K562 (cell line): Measurements from ENCODE around the gene DIS3L2. TPM values are rescaled to one million over a fixed set of nuclear protein-coding genes. Genes with fewer than 3 reads are reported as not detected.

Experiments
- ATAC-seq: fragments of 200-7000 bp; cut with Tn5 transposase; 3 replicates; pipeline ENCODE4 v1.9.1; 2020; ENCODE audit warnings: moderate library complexity
- BruUV-seq: library from RNA; stranded (reverse); fragments of 400-500 nt; replicated peaks from 2 replicates; lab custom pipeline; 2021; lab: Mats Ljungman, UMichigan
- CTCF ChIA-PET: fragments of 300-600 bp; formaldehyde crosslinking; extraction: SDS; loops from one replicate; lab custom pipeline; 2021; ENCODE audit warnings: low intra/inter-chr PET ratio; lab: Yijun Ruan, JAX
- POLR2A ChIA-PET: fragments of 300-600, 350-650 bp; sonication (Branson Sonifier 250); formaldehyde crosslinking; extraction: SDS; loops from one replicate; lab custom pipeline; 2021; ENCODE audit warnings: antibody characterized with exemption, inconsistent platforms; lab: Yijun Ruan, JAX
- DNase-seq, 4 experiments: peaks; one replicate each; pipeline versions ENCODE4 v3.0.0 to v3.0.0-alpha.2; 2011 to 2018; ENCODE audit warnings: low spot score in 3 of 4, mixed read lengths in 3 of 4; ENCODE audit errors: extremely low read depth in 1 of 4
- FAIRE-seq: peaks from 2 replicates; lab custom pipeline; 2011; peaks lifted over from hg19 to GRCh38; lab: Jason Lieb, UNC
- H2AFZ ChIP-seq: 2 replicates; pipeline ENCODE4 v1.6.0; 2011; ENCODE audit warnings: low read depth, low read length, control low read depth, inconsistent platforms
- H3K27ac ChIP-seq: fragments of 200-600 bp; 3 replicates; pipeline ENCODE4 v1.8.0; 2011; ENCODE audit warnings: low read depth, mild to moderate bottlenecking, control low read depth, inconsistent platforms, low read length, moderate library complexity, mixed read lengths; ENCODE audit errors: extremely low read depth
- H3K27me3 ChIP-seq, 2 experiments: fragments of 300-600 bp in 1 of 2; 2 replicates in 1 of 2; 3 replicates in 1 of 2; pipeline versions ENCODE4 v1.6.0 to v1.8.0; 2011; ENCODE audit warnings: inconsistent platforms in 2 of 2, low read length in 2 of 2, mild to moderate bottlenecking in 1 of 2, mixed read lengths in 1 of 2, moderate library complexity in 1 of 2; ENCODE audit not compliant: control insufficient read depth in 2 of 2, insufficient read depth in 2 of 2
- H3K36me3 ChIP-seq: fragments of 300-600 bp; 3 replicates; pipeline ENCODE4 v1.8.0; 2011; ENCODE audit warnings: mild to moderate bottlenecking, low read length, inconsistent platforms; ENCODE audit not compliant: control insufficient read depth, insufficient read depth
- H3K4me1 ChIP-seq, 2 experiments: fragments of 200-600 bp in 1 of 2; replicated peaks in 1 of 2; 2 replicates in 1 of 2; 3 replicates in 1 of 2; pipeline versions ENCODE4 v1.5.1 to v1.8.0; 2011; ENCODE audit warnings: inconsistent platforms in 2 of 2, low read length in 2 of 2, mild to moderate bottlenecking in 1 of 2, mixed read lengths in 1 of 2, moderate library complexity in 1 of 2; ENCODE audit not compliant: control insufficient read depth in 2 of 2, insufficient read depth in 2 of 2
- H3K4me2 ChIP-seq: 2 replicates; pipeline ENCODE4 v1.6.1; 2011; ENCODE audit warnings: low read length, control low read depth, inconsistent platforms, mixed read lengths; ENCODE audit not compliant: insufficient read depth
- H3K4me3 ChIP-seq: fragments of 200-600 bp; sonication (generic), shearing (Covaris generic); 2 replicates; pipeline ENCODE4 v1.5.1; 2016; ENCODE audit warnings: control low read depth, inconsistent platforms
- H3K79me2 ChIP-seq: fragments of 200-600 bp; 3 replicates; pipeline ENCODE4 v1.8.0; 2011; ENCODE audit warnings: low read length, inconsistent platforms; ENCODE audit not compliant: control insufficient read depth, insufficient read depth
- H3K9ac ChIP-seq, 2 experiments: 2 replicates each; pipeline versions ENCODE4 v1.6.0 to v1.6.1; 2011; ENCODE audit warnings: low read depth in 2 of 2, low read length in 2 of 2, control low read depth in 1 of 2, inconsistent platforms in 1 of 2, mild to moderate bottlenecking in 1 of 2, mixed read lengths in 1 of 2; ENCODE audit not compliant: insufficient read depth in 1 of 2
- H3K9me1 ChIP-seq: one replicate; pipeline ENCODE4 v1.6.0; 2011; ENCODE audit warnings: inconsistent platforms, mild to moderate bottlenecking, low read length, moderate library complexity; ENCODE audit not compliant: control insufficient read depth, insufficient read depth
- H3K9me3 ChIP-seq: replicated peaks from 2 replicates; pipeline ENCODE4 v1.5.1; 2011; ENCODE audit warnings: low read depth, low read length, inconsistent platforms; ENCODE audit not compliant: control insufficient read depth, insufficient read depth
- H4K20me1 ChIP-seq: replicated peaks from 2 replicates; pipeline ENCODE4 v1.6.1; 2011; ENCODE audit warnings: low read length, inconsistent platforms, mixed read lengths; ENCODE audit not compliant: control insufficient read depth, insufficient read depth
- CBFB ChIP-seq: sonication (generic); formaldehyde crosslinking; IDR thresholded peaks from 2 replicates; pipeline ENCODE4 v1.4.0; 2020; ENCODE audit warnings: mild to moderate bottlenecking, missing genetic modification reagents
- CC2D1A ChIP-seq: fragments of 450-650 bp; IDR thresholded peaks from 2 replicates; pipeline ENCODE4 v1.6.1; 2017; ENCODE audit warnings: mild to moderate bottlenecking
- CTCF ChIP-seq, 3 experiments: IDR thresholded peaks in 2 of 3; conservative IDR thresholded peaks in 1 of 3; 2 replicates each; pipeline ENCODE4 v1.5.1; 2011 to 2012; ENCODE audit warnings: low read length in 3 of 3, mild to moderate bottlenecking in 3 of 3, control low read depth in 2 of 3, improper control_type of control experiment in 1 of 3, inconsistent platforms in 1 of 3, low read depth in 1 of 3, mixed read lengths in 1 of 3, moderate library complexity in 1 of 3; ENCODE audit not compliant: insufficient read depth in 2 of 3
- DNMT1 ChIP-seq: fragments of 450-650 bp; IDR thresholded peaks from 2 replicates; pipeline ENCODE4 v1.6.1; 2016; ENCODE audit warnings: antibody characterized with exemption, mild to moderate bottlenecking
- DPF2 ChIP-seq: fragments of 450-650 bp; IDR thresholded peaks from 2 replicates; pipeline ENCODE4 v1.6.1; 2016
- MAZ ChIP-seq, 2 experiments: fragments of 450-650 bp in 1 of 2; sonication (generic) in 1 of 2; formaldehyde crosslinking; IDR thresholded peaks in 1 of 2; conservative IDR thresholded peaks in 1 of 2; 2 replicates each; pipeline versions ENCODE4 v1.4.0 to v1.5.0; 2020; ENCODE audit warnings: mild to moderate bottlenecking in 1 of 2, missing genetic modification reagents in 1 of 2
- NR2F6 ChIP-seq: fragments of 450-650 bp; formaldehyde crosslinking; IDR thresholded peaks from 2 replicates; pipeline ENCODE4 v1.4.0; 2020; ENCODE audit warnings: mild to moderate bottlenecking
- NR3C1 ChIP-seq: sonication (generic); formaldehyde crosslinking; IDR thresholded peaks from 2 replicates; pipeline ENCODE4 v1.8.1; 2022; ENCODE audit warnings: missing genetic modification reagents
- OTX1 ChIP-seq: fragments of 450-650 bp; formaldehyde crosslinking; IDR thresholded peaks from 2 replicates; pipeline ENCODE4 v1.4.0; 2022; ENCODE audit warnings: mild to moderate bottlenecking
- REST ChIP-seq, 2 experiments: fragments of 450-650 bp; formaldehyde crosslinking in 1 of 2; IDR thresholded peaks; 2 replicates each; pipeline versions ENCODE4 v1.4.0 to v1.6.1; 2014 to 2020; ENCODE audit warnings: mild to moderate bottlenecking in 2 of 2, borderline replicate concordance in 1 of 2, low read depth in 1 of 2
- SMC3 ChIP-seq: conservative IDR thresholded peaks from 2 replicates; pipeline ENCODE4 v1.6.1; 2011; ENCODE audit warnings: low read depth, low read length, improper control_type of control experiment; ENCODE audit not compliant: insufficient read depth
- TBL1XR1 ChIP-seq, 2 experiments: IDR thresholded peaks; 2 replicates each; pipeline ENCODE4 v1.6.1; 2012; ENCODE audit warnings: improper control_type of control experiment in 2 of 2, low read length in 2 of 2, mild to moderate bottlenecking in 1 of 2
- WGBS: fragments of 100-300 bp; shearing (Covaris generic); methylation state at CpG from one replicate; pipeline ENCODE4 v1.1.6; 2016; ENCODE audit warnings: low coverage, mixed read lengths; ENCODE audit not compliant: insufficient coverage; ENCODE audit errors: missing lambda C conversion rate; 5-methylcytosine and 5-hydroxymethylcytosine counted together
- in situ Hi-C: fragments of 300-500 bp; cut with MboI; formaldehyde crosslinking; loops from 4 replicates; pipeline ENCODE4 v1.15.0; 2018; ENCODE audit warnings: inconsistent platforms, mixed read lengths
- intact Hi-C: fragments of 100-400 bp; cut with micrococcal nuclease; formaldehyde crosslinking; loops from 2 replicates; pipeline ENCODE4 v1.14.2; 2022
- polyA plus RNA-seq, 8 experiments: library from polyadenylated mRNA; depleted of rRNA in 4 of 8; stranded (reverse) in 5 of 8; unstranded in 3 of 8; fragments of >200 nt; fragmentation: Nextera tagmentation in 2 of 8; fragmentation: Illumina TruSeq in 1 of 8; extraction: Ambion mirVana in 2 of 8; extraction: Trizol in 1 of 8; gene quantifications; 2 replicates each; pipeline versions ENCODE4 v1.2.1 to v1.2.3, GENCODE V29; 2011 to 2014; ENCODE audit warnings: inconsistent platforms in 1 of 8, missing spikeins in 1 of 8
- total RNA-seq, 7 experiments: library from RNA; depleted of rRNA in 6 of 7; stranded (reverse); fragments of >200 nt in 6 of 7; fragmentation: Illumina TruSeq in 2 of 7; extraction: Trizol in 2 of 7; gene quantifications; 2 replicates each; pipeline versions ENCODE4 v1.2.1 to v1.2.3, GENCODE V29; 2011 to 2021; ENCODE audit warnings: low replicate concordance in 1 of 7

DIS3L2 gene
- total and polyA plus RNA-seq, 9 of the 15 experiments (the other 6 are each of a cell fraction or from before 2014, with no cell fraction given): 1.5 to 19.2 (median 11.2) TPM

- H2AFZ ChIP-seq: no peak overlapping the region
- no peaks in the 10 kb centered on the region for H3K9me3 ChIP-seq
- peak; percentile 84 for ATAC-seq
- FAIRE-seq: peak; percentile 84
- no peaks in the 10 kb centered on the region for H3K79me2 ChIP-seq
- H3K4me1 ChIP-seq: no peaks in the 10 kb centered on the region; a peak in 1 of 5 replicates
- H3K4me2 ChIP-seq: no peak overlapping the region
- no peaks in the 10 kb centered on the region for H3K36me3 ChIP-seq
- no peaks in the 10 kb centered on the region for H4K20me1 ChIP-seq
- POLR2A ChIA-PET: interaction anchor here (1.0 kb wide), 1 partner anchor 118 kb away, joined by 3 read pairs; no protein-coding TSS in a partner anchor
- DNase-seq: peak; percentile 20 to 44 (median 30)
- no peaks in the 10 kb centered on the region for H3K9me1 ChIP-seq
- in situ Hi-C loops: loop anchor here (5.0 kb wide), 1 partner anchor 235 kb away; no protein-coding TSS in a partner anchor
- no peaks in the 10 kb centered on the region for H3K27me3 ChIP-seq
- no TSS peak for BruUV-seq
- no peak overlapping the region for H3K9ac ChIP-seq
- CTCF ChIA-PET: interaction anchor here (1.5 to 3.0 kb wide), 2 partner anchors 216 to 236 kb away, joined by 9 to 30 read pairs; partner anchors contain the start of gene NPPC
- H3K27ac ChIP-seq: no peak overlapping the region
- intact Hi-C loops: loop anchor here (5.0 to 10.0 kb wide), 3 partner anchors 183 to 293 kb away; partner anchors contain the start of gene NPPC
- 4% methylated on average over 3 of the region's 3 CpGs for WGBS
- no peak overlapping the region for H3K4me3 ChIP-seq
- TF ChIP-seq CBFB (CRISPR knock-in tag): no peak
- TF ChIP-seq SMC3: peak; percentile 75
- TF ChIP-seq TBL1XR1 (IDR thresholded peaks at IDR 0.05; ENCODE audit: low read length in 2 of 2): no peak
- peak; percentile 74 for TF ChIP-seq REST (IDR thresholded peaks at IDR 0.05; ENCODE audit: borderline replicate concordance)
- no peak for TF ChIP-seq REST (CRISPR knock-in tag; IDR thresholded peaks at IDR 0.05; ENCODE audit: low read depth)
- peak; percentile 63 to 73 (median 64) for TF ChIP-seq CTCF (IDR thresholded peaks at IDR 0.05 in 2 of 3, conservative IDR thresholded peaks at IDR 0.05 in 1 of 3; ENCODE audit: insufficient read depth in 2 of 3, low read depth in 1 of 3, low read length in 3 of 3)
- TF ChIP-seq DPF2: no peak
- TF ChIP-seq CC2D1A: peak; percentile 43; the same call in 1 of the 2 replicates
- 0 out of 4 replicates have a peak, but pooled peaks of 1 of the 2 experiments have one; percentile 24 for TF ChIP-seq MAZ (CRISPR knock-in tag; conservative IDR thresholded peaks at IDR 0.05 in 1 of 2, IDR thresholded peaks at IDR 0.05 in 1 of 2)
- TF ChIP-seq NR3C1 (CRISPR knock-in tag): no peak
- no peak for TF ChIP-seq OTX1
- no peak for TF ChIP-seq DNMT1
- no peak for TF ChIP-seq NR2F6
Measured at GRCh38 chr2:232142049-232142448, 180.5 kb downstream of the DIS3L2 start.
